Measurements from ENCODE around the gene UGT1A10.
"Not testable (repeated sequence)": the region's sequence is repeated elsewhere in the genome, so short reads cannot be mapped to it uniquely, and the experiment has no call there.

UGT1A10 gene

DNA sequence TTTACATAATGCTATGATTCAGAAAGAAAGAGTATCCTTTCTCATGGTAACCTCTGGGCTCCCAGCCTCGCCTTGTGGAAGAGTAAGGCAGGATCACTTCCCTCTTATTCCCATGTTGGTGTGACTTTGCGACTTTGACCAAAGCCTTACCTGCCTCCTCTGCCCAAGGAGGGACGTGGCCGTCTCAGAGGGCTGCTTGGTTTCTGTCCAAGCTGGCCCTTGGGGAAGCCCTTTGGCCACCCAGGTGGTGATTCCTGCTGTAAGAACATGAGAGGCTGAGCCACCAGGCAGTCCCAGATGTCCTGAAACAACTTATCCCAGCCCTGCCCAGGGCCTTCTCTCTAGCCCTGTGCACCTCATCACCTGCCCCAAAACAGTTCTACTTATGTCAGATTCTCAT lies 62.5 kb downstream of the UGT1A10 start:
- DNase-seq = no peak

DNA sequence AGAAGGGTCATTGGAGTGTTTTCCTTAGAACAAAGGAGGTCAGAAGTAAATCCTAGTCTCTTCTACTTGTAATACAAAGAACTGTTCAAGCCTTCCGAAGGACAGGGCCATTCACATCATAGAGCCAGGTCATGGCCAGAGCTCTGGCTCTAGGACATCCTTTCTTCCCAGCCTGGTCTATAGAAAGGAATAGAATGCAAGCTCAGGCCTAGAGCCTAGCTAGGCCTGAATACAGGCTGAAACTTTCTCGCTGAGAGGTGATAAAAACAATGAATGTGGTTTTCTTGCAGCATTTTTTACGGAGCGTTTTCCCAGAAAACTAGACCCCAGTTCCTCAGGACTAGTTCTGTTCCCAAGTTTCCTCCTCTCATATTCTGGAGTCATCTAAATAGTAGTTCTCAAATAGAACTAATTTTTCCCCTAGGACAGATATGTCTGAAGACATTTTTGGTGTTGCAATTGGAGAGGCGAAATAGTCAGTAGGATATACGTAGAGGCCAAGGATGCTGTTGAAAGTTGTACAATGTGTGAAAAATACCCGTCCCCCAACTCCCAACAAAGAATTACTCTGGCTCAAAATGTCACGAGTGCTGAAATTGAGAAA lies 63.3 kb downstream of the UGT1A10 start:
- no peak for DNase-seq

DNA sequence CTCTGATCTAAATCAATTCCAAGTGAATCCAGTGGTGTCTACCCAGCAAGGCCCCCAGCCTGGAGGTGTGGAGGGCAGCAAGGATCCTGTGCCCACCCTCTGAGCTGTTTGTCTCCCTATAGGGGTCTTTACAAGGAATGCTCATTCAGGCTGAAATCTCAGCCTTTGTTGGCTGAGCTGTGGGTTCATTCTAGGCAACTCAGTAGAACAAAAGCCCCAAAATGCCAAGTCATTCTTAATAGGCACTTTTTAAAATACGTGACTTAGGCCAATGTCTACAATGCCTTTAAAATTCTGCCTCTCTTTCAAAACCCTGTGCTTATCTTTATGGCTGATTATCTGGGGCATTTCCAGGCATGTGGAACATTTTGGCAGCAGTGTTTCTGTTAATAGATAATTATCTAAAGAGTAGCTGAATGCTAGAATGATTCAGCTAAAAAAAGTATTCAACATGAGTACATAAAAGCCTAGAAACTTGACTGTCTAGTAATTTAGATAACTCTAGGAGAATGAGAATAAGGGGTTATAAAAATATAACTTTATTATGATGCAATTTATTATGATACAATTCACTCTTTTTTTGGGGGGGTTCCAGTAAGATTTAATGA lies 63.9 kb downstream of the UGT1A10 start:
- DNase-seq = no peak

DNA sequence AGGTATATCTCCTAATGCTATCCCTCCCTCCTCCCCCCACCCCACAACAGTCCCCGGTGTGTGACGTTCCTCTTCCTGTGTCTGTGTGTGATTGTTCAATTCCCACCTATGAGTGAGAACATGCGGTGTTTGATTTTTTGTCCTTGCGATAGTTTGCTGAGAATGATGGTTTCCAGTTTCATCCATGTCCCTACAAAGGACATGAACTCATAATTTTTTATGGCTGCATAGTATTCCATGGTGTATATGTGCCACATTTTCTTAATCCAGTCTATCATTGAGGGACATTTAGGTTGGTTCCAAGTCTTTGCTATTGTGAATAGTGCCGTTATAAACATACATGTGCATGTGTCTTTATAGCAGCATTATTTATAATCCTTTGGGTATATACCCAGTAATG lies 64.6 kb downstream of the UGT1A10 start:
- DNase-seq = not testable (repeated sequence)

DNA sequence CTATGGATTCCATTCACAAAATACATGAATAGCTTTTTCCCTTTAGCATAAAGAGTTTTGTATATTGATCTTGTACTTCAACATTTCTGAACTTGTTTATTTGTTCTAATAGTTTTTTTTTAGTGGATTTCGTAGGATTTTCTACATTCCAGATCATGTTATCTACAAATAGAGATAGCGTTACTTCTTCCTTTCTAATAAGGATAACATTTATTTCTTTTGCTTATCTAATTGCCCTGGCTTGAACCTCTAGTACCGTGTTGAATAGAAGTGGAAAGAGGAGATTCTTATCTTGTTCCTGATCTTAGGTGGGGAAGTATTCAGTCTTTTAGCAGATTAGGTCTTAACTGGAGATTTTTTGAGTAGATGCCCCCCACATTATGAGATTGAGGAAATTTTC lies 66.0 kb downstream of the UGT1A10 start:
- no peak for DNase-seq

DNA sequence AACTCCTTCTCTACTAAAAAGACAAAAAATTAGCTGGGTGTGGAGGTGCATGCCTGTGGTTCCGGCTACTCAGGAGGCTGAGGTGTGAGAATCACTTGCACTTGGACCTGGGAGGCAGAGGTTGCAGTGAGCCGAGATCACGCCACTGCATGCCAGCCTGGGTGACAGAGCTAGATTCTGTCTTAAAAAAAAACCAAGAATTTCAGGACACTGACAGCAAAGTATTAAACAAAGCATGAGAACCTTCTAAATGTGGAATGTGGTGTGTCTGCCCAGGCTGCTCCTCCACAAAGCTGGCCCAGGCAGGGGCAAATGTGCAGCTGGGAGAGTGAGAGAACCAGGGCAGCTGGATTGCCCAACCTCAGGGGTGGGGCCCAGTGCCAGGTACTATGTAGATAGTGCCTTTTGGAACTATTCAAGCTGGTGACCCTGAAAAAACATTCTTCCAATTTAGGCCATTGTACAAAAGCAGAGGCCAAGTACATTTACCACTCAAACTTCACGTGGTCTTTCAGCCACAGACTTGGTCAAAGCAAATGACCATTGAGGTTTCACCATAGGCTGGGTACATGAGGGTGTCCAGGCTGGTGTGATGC lies 69.8 kb downstream of the UGT1A10 start:
- DNase-seq = no peak

DNA sequence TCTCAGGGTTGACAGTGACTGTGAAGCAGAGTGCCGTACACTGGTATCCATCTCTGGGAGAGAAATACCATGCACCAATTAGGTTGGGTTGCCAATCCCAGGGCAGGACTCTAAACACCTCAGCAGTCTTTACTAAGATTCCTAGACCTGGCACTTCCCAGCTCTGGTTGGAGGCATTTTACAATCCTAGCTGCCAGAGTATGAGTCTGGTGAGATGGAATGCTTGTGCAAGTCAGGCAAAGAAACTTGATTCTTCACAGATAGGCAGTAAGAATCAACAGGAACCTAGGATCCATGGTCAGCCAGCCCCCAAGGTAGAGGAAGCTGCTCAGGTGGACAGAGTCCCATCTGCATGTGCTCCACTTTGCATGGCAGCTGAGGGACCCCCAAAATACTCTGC lies 70.5 kb downstream of the UGT1A10 start:
- no peak for DNase-seq

DNA sequence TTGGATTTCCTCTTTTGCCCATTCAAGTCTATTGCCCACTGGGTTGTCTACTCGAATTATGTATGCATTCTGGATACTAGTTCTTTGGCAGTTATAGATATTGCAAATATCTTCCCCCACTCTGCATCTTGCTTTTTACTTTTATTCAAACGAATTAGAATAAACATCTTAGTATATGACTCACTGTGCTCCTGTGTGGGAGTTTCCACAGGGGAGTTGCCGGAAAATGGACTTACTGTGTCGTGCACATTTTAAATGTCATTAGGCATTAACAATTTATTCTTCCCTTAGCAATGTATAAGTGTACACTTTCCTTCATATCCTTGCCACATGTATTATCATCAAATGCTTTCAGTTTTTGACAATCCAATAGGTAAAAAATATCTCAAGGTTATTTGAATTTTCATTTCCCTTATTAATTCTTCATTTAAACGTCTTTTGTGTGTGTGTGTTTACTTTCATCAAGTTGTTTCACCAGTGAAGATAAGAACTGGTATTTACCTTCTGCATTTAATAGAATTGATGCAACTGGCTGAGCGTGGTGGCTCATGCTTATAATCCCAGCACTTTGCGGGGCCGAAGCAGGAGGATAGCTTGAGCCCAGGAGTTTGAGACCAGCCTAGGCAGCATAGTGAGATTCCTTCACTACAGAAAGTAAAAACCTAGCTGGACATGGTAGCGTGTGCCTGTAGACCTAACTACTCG lies 71.8 kb downstream of the UGT1A10 start:
- DNase-seq = no peak

DNA sequence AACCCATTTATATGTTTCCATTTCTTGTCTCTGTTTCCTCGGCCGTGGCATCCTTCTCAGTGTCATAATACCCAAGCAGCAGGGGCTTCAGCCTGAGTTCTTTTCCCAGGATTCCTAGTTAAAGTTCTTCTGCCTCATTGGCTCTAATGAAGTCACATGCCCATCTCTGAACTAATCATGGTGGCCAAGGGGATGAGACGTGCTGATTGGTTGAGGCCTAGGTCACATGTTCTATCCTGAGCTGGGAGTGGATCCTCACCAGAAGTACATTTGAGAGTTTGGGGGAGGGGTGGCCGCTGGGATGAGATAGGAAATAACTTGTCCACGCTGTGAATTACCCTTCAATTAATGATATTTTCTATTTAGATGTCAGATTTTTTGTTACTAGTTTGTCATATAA lies 72.7 kb downstream of the UGT1A10 start:
- no peak for DNase-seq

DNA sequence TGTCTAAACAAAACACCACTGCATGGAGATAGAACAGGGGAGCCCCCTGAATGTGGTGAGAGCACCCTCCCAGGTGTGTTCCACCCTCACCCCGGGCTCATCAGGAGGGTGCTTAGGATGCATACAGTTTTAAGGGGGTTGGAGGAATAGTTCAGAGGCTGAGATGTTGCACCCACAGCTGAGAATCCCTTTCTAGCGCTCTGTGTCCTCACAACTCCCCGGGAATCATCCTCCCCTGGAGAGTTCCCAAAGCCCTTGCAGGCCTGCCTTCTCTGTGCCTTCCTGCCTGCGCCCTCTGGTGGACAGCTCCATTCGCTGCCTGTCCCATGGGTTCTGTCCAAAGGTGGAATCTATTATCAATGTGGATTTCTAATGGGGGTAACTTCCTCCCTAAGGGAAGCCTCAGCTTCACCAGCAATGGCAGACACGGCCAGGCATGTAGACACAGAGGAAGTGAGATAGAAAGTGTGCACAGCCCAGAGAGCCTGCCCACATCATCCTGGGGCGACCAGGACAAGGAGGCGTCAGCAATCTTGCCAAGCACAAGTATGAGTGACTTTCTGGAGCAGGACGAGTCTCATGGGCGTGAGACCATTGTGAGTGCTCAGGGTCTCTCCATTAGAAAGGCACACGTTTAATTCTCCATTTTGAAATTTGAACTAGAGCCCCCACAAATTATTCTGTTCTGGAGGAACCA lies 75.2 kb downstream of the UGT1A10 start:
- peak; percentile 36 to 75 for DNase-seq

DNA sequence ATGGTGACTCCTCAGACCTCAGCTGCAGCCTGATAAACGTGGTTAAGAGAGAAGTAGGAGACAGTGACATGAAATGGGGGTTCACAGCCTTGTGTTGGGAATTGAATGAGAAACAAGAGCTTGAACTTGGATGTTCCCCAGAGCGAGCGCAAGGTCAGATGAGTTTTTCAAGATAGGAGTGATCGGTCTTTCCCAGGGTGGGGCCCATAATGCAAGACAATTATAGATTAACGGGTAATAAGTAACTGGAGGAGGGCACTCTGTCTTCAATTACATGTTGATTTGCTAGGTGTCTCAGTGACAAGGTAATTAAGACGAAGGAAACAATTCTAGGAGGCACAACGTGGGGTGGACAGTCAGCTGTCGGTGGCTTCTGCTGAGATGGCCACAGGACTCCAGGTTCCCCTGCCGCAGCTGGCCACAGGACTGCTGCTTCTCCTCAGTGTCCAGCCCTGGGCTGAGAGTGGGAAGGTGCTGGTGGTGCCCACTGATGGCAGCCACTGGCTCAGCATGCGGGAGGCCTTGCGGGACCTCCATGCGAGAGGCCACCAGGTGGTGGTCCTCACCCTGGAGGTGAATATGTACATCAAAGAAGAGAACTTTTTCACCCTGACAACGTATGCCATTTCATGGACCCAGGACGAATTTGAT lies 76.5 kb downstream of the UGT1A10 start, which contains the start of gene UGT1A5:
Gene UGT1A5 (plus strand): TSS at position 297 of the 651 bp plus-strand sequence. CDS start 85 bp downstream, at position 382.
- DNase-seq = no peak

DNA sequence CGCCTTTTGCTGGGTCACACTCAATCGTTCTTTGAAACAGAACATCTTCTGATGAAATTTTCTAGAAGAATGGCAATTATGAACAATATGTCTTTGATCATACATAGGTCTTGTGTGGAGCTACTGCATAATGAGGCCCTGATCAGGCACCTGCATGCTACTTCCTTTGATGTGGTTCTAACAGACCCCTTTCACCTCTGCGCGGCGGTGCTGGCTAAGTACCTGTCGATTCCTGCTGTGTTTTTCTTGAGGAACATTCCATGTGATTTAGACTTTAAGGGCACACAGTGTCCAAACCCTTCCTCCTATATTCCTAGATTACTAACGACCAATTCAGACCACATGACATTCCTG lies 77.0 kb downstream of the UGT1A10 start:
- no peak for DNase-seq

DNA sequence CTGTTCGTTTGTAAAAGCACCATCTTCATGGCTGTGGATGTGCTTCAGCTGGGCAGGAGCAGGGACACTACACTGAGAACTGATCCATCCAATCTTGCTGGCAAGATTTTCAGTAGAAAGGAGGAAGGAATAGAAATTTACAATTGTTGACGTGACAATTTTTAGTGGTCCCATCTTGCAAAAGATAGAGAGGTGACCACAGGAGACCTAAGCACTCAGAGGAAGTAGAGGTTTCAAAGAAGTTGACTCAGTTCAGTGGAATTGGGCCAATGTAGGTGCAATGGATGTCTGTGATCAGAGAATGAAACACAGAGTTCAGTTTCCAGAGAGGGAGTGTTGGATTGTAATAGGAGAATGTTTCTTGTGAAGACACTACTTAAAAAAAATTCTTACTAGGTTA lies 77.9 kb downstream of the UGT1A10 start:
- no peak for DNase-seq

DNA sequence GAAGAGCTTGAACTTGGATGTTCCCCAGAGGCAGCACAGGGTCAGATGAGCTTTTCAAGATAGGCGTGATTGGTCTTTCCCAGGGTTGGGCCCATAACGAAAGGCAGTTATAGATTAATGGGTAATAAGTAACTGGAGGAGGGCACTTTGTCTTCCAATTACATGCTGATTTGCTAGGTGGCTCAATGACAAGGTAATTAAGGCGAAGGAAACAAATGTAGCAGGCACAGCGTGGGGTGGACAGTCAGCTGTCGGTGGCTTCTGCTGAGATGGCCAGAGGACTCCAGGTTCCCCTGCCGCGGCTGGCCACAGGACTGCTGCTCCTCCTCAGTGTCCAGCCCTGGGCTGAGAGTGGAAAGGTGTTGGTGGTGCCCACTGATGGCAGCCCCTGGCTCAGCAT lies 82.3 kb downstream of the UGT1A10 start, which contains the start of gene UGT1A4:
Gene UGT1A4 (plus strand): TSS at position 185 of the 400 bp plus-strand sequence. CDS start 85 bp downstream, at position 270.
- no peak for DNase-seq

DNA sequence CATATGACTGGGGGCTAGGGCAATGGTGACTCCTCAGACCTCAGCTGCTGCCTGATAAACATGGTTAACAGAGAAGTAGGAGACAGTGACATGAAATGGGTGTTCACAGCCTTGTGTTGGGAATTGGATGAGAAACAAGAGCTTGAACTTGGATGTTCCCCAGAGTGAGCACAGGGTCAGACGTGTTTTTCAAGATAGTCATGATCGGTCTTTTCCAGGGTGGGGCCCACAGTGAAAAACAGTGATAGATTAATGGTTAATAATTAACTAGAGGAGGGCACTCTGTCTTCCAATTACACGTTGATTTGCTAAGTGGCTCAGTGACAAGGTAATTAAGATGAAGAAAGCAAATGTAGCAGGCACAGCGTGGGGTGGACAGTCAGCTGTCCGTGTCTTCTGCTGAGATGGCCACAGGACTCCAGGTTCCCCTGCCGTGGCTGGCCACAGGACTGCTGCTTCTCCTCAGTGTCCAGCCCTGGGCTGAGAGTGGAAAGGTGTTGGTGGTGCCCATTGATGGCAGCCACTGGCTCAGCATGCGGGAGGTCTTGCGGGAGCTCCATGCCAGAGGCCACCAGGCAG lies 92.6 kb downstream of the UGT1A10 start, which contains the start of gene UGT1A3:
Gene UGT1A3 (plus strand): TSS at position 320 of the 579 bp plus-strand sequence. CDS start 85 bp downstream, at position 405.
- no peak for DNase-seq

DNA sequence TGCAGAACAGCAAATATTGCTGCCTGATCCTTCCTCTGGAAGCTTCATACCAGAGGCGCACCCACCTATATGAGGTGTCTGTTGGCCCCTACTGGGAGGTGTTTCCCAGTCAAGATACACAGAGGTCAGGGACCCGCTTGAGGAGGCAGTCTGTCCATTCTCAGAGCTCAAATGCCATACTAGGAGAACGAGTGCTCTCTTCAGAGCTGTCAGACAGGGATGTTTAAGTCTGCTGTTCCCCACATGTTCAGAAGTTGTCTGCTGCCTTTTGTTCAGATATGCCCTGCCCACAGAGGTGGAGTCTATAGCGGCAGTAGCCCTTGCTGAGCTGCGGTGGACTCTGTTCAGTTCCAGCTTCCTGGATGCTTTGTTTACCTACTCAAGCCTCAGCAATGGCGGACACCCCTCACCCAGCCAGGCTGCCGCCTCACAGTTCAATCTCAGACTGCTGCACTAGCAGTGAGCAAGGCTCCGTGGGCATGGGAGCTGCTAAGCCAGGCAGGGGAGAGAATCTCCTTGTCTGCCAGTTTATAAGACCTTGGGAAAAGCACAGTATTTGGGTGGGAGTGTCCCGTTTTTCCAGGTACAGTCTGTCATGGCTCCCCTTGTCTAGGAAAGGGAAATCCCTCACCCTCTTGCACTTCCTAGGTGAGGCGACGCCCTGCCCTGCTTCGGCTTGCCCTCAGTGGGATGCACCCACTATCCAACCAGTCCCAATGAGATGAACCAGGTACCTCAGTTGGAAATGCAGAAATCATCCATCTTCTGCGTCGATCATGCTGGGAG lies 100.8 kb downstream of the UGT1A10 start:
- not testable (repeated sequence) for DNase-seq

DNA sequence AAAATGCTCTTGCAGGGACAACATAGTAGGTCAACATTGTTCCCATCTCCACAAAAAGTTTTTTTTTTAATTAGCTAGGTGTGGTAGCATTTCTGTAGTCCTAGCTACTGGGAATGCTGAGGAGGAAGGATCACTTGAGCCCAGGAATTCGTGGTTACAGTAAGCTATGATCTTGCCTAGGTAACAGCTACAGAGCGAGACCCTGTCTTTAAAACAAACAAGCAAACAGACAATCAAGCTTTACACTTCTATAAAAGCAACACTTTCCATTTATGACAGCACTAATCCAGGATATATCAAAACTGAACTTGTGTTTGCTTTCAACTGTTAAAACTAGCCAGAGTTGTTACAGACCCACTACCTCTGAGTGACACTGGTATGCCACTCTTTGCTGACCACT lies 104.6 kb downstream of the UGT1A10 start:
- DNase-seq = no peak

DNA sequence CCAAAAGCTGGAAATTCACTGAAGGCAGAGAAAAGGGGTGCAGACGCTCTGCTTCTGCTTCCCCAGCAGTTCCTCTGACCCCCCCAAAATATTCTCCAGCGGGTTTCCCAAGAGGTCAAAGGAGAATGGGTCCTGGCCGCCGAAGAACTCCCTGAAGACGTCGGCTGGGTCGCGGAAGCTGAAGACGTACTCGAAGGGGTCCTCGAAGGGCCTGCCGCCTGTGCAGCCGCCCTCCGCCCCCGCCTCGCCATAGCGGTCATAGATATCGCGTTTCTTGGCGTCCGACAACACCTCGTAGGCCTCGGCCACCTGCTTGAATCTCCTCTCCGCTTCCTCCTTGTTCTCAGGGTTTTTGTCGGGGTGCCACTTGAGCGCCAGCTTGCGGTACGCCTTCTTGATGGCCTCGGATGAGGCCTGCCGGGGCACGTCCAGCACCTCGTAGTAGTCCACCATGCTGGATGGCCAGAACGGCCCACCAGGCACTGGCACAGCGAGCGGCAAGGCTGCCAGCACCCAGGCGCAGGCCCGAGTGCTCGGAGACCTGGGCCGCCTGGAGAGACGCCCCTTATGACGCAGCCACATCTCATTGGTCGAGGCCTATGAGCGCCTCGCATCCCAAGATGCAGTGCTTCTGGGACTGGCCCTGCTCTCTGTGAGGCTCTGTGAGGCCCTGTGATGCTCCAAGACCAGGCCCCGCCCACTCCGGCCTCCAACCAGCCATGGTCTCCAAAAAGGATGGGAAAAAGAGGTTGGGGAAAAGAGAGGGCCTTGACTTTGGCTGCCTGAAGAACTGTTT lies 107.4 kb downstream of the UGT1A10 start:
- DNase-seq = no peak

DNA sequence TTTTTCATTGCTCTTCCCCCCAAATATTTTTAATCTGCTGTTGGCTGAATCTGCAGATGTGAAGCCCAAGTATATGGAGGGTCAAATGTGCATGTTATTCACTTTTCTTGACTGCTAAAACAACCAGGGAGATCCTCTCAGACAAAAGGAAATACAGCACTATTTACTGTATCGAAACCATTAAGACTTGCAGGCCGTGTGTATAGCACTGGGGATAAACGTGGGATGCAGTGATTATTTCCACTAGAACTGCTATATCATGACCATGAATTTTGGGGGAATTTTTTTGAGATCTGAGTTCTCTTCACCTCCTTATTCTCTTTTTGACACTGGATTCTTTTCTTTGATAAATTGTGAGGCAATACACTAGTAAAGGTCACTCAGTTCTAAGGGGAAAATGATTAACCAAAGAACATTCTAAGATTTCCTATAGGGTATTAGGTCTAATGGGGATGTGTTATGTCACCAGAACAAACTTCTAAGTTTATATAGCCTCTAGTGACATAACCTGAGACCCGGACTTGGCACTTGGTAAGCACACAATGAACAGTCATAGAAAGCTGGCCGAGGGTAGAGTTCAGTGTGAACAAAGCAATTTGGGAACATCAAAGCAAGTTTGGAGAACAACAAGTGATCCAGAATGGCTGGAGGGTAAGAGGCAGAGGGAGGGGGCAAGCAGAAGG lies 109.0 kb downstream of the UGT1A10 start:
- DNase-seq = no peak

DNA sequence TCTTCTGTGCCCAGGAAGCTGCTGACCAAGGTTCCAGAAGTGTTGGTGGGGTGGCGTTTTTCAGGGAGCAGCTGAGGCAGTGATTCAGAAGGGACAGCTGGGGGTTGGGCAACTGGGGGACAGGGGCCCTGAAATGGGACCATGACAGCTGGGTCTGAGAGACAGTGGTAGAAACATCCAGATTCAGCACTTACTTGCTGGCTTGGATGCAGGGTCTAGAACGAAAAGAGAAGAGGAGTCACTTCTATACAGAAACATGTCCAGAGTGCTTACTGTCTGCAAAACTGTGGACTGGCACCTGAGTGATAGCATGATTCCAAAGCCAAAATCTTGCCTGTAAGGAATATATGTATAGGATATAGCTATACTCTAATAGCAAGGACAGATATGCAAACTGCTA lies 109.6 kb downstream of the UGT1A10 start:
- not testable (repeated sequence) for DNase-seq

Measured in NCI-H526 (cell line).